Measurements from ENCODE around the gene CPNE5. TPM values are rescaled to one million over a fixed set of nuclear protein-coding genes. Genes with fewer than 3 reads are reported as not detected.
A peak's percentile ranks its signal among the peaks of the same experiment; 100 is the strongest.

Gene CPNE5
- polyA plus RNA-seq, 3 donors: 0.47 to 0.85 (median 0.82) TPM

GRCh38 chr6:36777801-36778200 lies 61.4 kb downstream of the CPNE5 start:
- H3K27ac Mint-ChIP-seq: peak overlapping the region in 1 of 7 donors; percentile 58
- intact Hi-C loops (cut with micrococcal nuclease): loop anchor here in 1 of 2 donors (10.0 kb wide), 1 partner anchor 87 kb away; no protein-coding TSS in a partner anchor
- Histone ChIP-seq H2AFZ (ENCODE audit: insufficient read depth, low read depth, low read length, poor library complexity, severe bottlenecking) (no peak overlapping the region), H3K4me2 (replicated peaks; ENCODE audit: extremely low read depth, low read length, poor library complexity, severe bottlenecking) (no peak overlapping the region), H3K27ac (ENCODE audit: low read depth in 1 of 2, low read length in 2 of 2) (no peak overlapping the region), H3K4me3 (replicated peaks in 1 of 3; ENCODE audit: low read depth in 2 of 3, low read length in 3 of 3) (no peak overlapping the region), H3K79me2 (ENCODE audit: insufficient read depth, low read length) (no peaks in the 10 kb centered on the region), H4K20me1 (ENCODE audit: insufficient read depth, low read length) (no peaks in the 10 kb centered on the region), H3K36me3 (replicated peaks in 1 of 2; ENCODE audit: control insufficient read depth in 1 of 2, insufficient read depth in 2 of 2, low read length in 2 of 2) (no peaks in the 10 kb centered on the region), H3K4me1 (ENCODE audit: control insufficient read depth in 1 of 2, insufficient read depth in 2 of 2, low read length in 2 of 2) (peaks cover 22 to 29% of the 10 kb centered on the region in 2 donors), H3K9ac (ENCODE audit: insufficient read depth, low read length, poor library complexity, severe bottlenecking) (no peak overlapping the region), H3K9me3 (replicated peaks in 1 of 2; ENCODE audit: control insufficient read depth in 1 of 2, insufficient read depth in 1 of 2, low read length in 2 of 2) (no peaks in the 10 kb centered on the region), H3K27me3 (ENCODE audit: control insufficient read depth in 2 of 2, insufficient read depth in 2 of 2, low read length in 2 of 2) (no peaks in the 10 kb centered on the region)
- peaks cover 30% of the 10 kb centered on the region for H3K4me1 Mint-ChIP-seq
- H3K27me3 Mint-ChIP-seq (ENCODE audit: low read depth in 3 of 3): peaks cover 3 to 21% (median 12%) of the 10 kb centered on the region in 3 donors
- peak in 2 of 3 donors; percentile 30 to 40 for DNase-seq
- H3K9me3 Mint-ChIP-seq: no peaks in the 10 kb centered on the region
- no peaks in the 10 kb centered on the region for H3K36me3 Mint-ChIP-seq
- 10% methylated on average over 4 of the region's 5 CpGs for WGBS (ENCODE audit: insufficient coverage)
- TF ChIP-seq, protein P1, sequence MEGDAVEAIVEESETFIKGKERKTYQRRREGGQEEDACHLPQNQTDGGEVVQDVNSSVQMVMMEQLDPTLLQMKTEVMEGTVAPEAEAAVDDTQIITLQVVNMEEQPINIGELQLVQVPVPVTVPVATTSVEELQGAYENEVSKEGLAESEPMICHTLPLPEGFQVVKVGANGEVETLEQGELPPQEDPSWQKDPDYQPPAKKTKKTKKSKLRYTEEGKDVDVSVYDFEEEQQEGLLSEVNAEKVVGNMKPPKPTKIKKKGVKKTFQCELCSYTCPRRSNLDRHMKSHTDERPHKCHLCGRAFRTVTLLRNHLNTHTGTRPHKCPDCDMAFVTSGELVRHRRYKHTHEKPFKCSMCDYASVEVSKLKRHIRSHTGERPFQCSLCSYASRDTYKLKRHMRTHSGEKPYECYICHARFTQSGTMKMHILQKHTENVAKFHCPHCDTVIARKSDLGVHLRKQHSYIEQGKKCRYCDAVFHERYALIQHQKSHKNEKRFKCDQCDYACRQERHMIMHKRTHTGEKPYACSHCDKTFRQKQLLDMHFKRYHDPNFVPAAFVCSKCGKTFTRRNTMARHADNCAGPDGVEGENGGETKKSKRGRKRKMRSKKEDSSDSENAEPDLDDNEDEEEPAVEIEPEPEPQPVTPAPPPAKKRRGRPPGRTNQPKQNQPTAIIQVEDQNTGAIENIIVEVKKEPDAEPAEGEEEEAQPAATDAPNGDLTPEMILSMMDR (IDR thresholded peaks at IDR 0.05): no peak
- peak overlapping the region in 1 of 2 donors; percentile 17 for H3K4me3 Mint-ChIP-seq

DNA sequence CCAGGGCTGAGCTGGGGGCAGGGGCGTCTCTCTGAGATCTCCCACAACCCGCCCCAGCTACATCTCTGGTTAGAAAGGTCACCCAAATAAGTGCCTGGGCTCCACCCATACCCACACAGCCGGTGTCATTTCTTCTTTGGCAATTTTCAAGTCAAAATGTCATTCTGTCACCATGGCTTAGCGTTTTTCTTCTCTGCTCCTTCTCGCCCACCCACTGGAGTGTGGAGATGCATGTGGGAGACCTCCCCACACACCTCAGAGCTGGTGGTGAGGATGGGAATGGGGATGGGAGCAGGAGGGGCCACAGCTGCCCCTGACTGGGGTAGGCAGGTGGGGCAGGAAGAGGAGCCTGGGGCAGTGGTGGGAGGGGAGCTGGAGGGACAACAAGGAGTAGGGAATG lies 63.1 kb downstream of the CPNE5 start:
- H3K4me1 ChIP-seq (ENCODE audit: control insufficient read depth in 1 of 2, insufficient read depth in 2 of 2, low read length in 2 of 2): peaks cover 16 to 22% of the 10 kb centered on the region in 2 donors

More for the DNA sequence above, 63.1 kb downstream of the CPNE5 start:
- no peaks in the 10 kb centered on the region for H3K79me2 ChIP-seq (ENCODE audit: insufficient read depth, low read length)
- 100% methylated on average over 1 of the region's 5 CpGs for WGBS (ENCODE audit: insufficient coverage)
- no peak overlapping the region for H3K4me3 Mint-ChIP-seq
- peaks cover 22% of the 10 kb centered on the region for H3K4me1 Mint-ChIP-seq
- no peak overlapping the region for H2AFZ ChIP-seq (ENCODE audit: insufficient read depth, low read depth, low read length, poor library complexity, severe bottlenecking)
- no peaks in the 10 kb centered on the region for H3K9me3 ChIP-seq (replicated peaks in 1 of 2; ENCODE audit: control insufficient read depth in 1 of 2, insufficient read depth in 1 of 2, low read length in 2 of 2)
- no peak overlapping the region for H3K27ac ChIP-seq (ENCODE audit: low read depth in 1 of 2, low read length in 2 of 2)
- TF ChIP-seq, protein P1 (IDR thresholded peaks at IDR 0.05): no peak
- H3K9me3 Mint-ChIP-seq: no peaks in the 10 kb centered on the region
- DNase-seq: no peak
- intact Hi-C loops (cut with micrococcal nuclease): loop anchor here in 1 of 2 donors (10.0 kb wide), 1 partner anchor 89 kb away; no protein-coding TSS in a partner anchor
- no peak overlapping the region for H3K4me3 ChIP-seq (replicated peaks in 1 of 3; ENCODE audit: low read depth in 2 of 3, low read length in 3 of 3)
- H3K27me3 Mint-ChIP-seq (ENCODE audit: low read depth in 3 of 3): peaks cover 2 to 21% (median 12%) of the 10 kb centered on the region in 3 donors
- no peak overlapping the region for H3K9ac ChIP-seq (ENCODE audit: insufficient read depth, low read length, poor library complexity, severe bottlenecking)
- H3K4me2 ChIP-seq (replicated peaks; ENCODE audit: extremely low read depth, low read length, poor library complexity, severe bottlenecking): no peak overlapping the region
- H3K36me3 ChIP-seq (replicated peaks in 1 of 2; ENCODE audit: control insufficient read depth in 1 of 2, insufficient read depth in 2 of 2, low read length in 2 of 2): no peaks in the 10 kb centered on the region
- H3K27me3 ChIP-seq (ENCODE audit: control insufficient read depth in 2 of 2, insufficient read depth in 2 of 2, low read length in 2 of 2): no peaks in the 10 kb centered on the region
- H3K36me3 Mint-ChIP-seq: no peaks in the 10 kb centered on the region
- no peaks in the 10 kb centered on the region for H4K20me1 ChIP-seq (ENCODE audit: insufficient read depth, low read length)
- no peak overlapping the region for H3K27ac Mint-ChIP-seq

All from CD14-positive monocyte (primary cell).